ENCODE results near the gene PDE11A.

DNA sequence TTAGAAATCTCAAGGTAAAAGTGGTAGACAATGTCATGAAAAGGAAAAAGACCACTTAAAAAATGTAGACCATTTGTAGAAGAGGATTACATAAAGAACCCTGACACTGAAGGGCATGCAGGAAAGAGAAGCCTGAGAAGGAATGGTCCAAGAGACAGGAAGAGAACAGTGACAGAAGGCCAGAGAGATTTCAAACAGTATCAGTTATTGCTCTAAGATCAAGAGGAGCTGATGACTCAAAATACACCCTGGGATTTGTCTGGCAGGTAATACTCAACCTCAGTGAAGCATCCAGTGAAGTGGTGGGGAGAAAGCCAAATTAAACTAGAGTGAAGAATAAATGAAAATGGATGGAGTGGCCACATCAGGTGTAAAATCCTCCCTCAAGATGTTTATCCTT is 100.5 kb downstream of the PDE11A start:
- TF ChIP-seq, protein P1, sequence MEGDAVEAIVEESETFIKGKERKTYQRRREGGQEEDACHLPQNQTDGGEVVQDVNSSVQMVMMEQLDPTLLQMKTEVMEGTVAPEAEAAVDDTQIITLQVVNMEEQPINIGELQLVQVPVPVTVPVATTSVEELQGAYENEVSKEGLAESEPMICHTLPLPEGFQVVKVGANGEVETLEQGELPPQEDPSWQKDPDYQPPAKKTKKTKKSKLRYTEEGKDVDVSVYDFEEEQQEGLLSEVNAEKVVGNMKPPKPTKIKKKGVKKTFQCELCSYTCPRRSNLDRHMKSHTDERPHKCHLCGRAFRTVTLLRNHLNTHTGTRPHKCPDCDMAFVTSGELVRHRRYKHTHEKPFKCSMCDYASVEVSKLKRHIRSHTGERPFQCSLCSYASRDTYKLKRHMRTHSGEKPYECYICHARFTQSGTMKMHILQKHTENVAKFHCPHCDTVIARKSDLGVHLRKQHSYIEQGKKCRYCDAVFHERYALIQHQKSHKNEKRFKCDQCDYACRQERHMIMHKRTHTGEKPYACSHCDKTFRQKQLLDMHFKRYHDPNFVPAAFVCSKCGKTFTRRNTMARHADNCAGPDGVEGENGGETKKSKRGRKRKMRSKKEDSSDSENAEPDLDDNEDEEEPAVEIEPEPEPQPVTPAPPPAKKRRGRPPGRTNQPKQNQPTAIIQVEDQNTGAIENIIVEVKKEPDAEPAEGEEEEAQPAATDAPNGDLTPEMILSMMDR (IDR thresholded peaks at IDR 0.05) = no peak
- no peak for TF ChIP-seq POLR2A (IDR thresholded peaks at IDR 0.05)

Data from uterus (tissue), 2 donors.